Thyroid gland (tissue), 4 donors: ENCODE results near the gene TSTD1. TPM values are rescaled to one million over a fixed set of nuclear protein-coding genes. Genes with fewer than 3 reads are reported as not detected.
"Not testable (repeated sequence)": the region's sequence is repeated elsewhere in the genome, so short reads cannot be mapped to it uniquely, and the experiment has no call there.

Experiments used
- DNase-seq, 2 donors: peaks; one replicate each; pipeline ENCODE4 v3.0.0-alpha.2; 2019
- H3K27ac ChIP-seq, 3 donors: fragments of 200-600 bp; sonication (generic); 1 replicate in 2 of 3; 2 replicates in 1 of 3; pipeline ENCODE4 v1.5.1; 2016 to 2019; ENCODE audit warnings: mild to moderate bottlenecking in 1 of 3, moderate library complexity in 1 of 3
- H3K27me3 ChIP-seq: fragments of 200-600 bp; sonication (generic); one replicate; pipeline ENCODE4 v1.5.1; 2019
- H3K36me3 ChIP-seq, 2 donors: fragments of 200-600 bp; sonication (generic); one replicate each; pipeline ENCODE4 v1.5.1; 2016 to 2019
- H3K4me1 ChIP-seq, 2 donors: fragments of 200-600 bp; sonication (generic); one replicate each; pipeline ENCODE4 v1.5.1; 2017 to 2019
- H3K4me3 ChIP-seq, 3 donors: fragments of 200-600 bp; sonication (generic); replicated peaks in 1 of 3; 1 replicate in 2 of 3; 2 replicates in 1 of 3; pipeline ENCODE4 v1.5.1; 2016; ENCODE audit warnings: mild to moderate bottlenecking in 1 of 3
- H3K9me3 ChIP-seq: fragments of 200-600 bp; sonication (generic); one replicate; pipeline ENCODE4 v1.5.1; 2017
- POLR2A ChIP-seq, 2 donors: fragments of 450-650 bp; IDR thresholded peaks; one replicate each; pipeline ENCODE4 v1.6.1; 2017; ENCODE audit warnings: antibody characterized with exemption in 2 of 2, mild to moderate bottlenecking in 2 of 2, moderate library complexity in 1 of 2
- WGBS, 2 donors: methylation state at CpG; one replicate each; pipeline ENCODE4 v1.1.5; 2017; 5-methylcytosine and 5-hydroxymethylcytosine counted together
- intact Hi-C: fragments of 100-400 bp; cut with DNase I; formaldehyde crosslinking; loops from one replicate; pipeline ENCODE4 v1.15.1; 2023
- total RNA-seq, 4 donors: library from RNA; depleted of rRNA; stranded (reverse); fragments of >200 nt; gene quantifications; one replicate each; pipeline ENCODE4 v1.2.3, GENCODE V29; 2016
- TF ChIP-seq, protein P1 (sequence below), 6 experiments: fragments of 200-600 bp in 3 of 6; fragments of 450-650 bp in 3 of 6; sonication (generic) in 3 of 6; IDR thresholded peaks; one replicate each; pipeline ENCODE4 v1.5.1; 2016 to 2019; ENCODE audit warnings: antibody characterized with exemption in 6 of 6, mild to moderate bottlenecking in 2 of 6, inconsistent platforms in 1 of 6, moderate library complexity in 1 of 6

Gene TSTD1
- total RNA-seq, 4 donors from 2014 or later: 256 to 466 (median 320) TPM

GRCh38 chr1:161039154-161039545 is 386 bp upstream of the TSTD1 start:
- Histone ChIP-seq H3K27me3 (no peaks in the 10 kb centered on the region), H3K4me3 (peak overlapping the region in 1 of 3 donors; percentile 60), H3K4me1 (peaks cover 26 to 29% of the 10 kb centered on the region in 2 donors), H3K27ac (peak overlapping the region in 2 of 3 donors; percentile 44 to 86), H3K36me3 (peaks cover 32 to 35% of the 10 kb centered on the region in 2 donors), H3K9me3 (no peaks in the 10 kb centered on the region)
- TF ChIP-seq, protein P1, sequence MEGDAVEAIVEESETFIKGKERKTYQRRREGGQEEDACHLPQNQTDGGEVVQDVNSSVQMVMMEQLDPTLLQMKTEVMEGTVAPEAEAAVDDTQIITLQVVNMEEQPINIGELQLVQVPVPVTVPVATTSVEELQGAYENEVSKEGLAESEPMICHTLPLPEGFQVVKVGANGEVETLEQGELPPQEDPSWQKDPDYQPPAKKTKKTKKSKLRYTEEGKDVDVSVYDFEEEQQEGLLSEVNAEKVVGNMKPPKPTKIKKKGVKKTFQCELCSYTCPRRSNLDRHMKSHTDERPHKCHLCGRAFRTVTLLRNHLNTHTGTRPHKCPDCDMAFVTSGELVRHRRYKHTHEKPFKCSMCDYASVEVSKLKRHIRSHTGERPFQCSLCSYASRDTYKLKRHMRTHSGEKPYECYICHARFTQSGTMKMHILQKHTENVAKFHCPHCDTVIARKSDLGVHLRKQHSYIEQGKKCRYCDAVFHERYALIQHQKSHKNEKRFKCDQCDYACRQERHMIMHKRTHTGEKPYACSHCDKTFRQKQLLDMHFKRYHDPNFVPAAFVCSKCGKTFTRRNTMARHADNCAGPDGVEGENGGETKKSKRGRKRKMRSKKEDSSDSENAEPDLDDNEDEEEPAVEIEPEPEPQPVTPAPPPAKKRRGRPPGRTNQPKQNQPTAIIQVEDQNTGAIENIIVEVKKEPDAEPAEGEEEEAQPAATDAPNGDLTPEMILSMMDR (IDR thresholded peaks at IDR 0.05): no peak
- TF ChIP-seq POLR2A (IDR thresholded peaks at IDR 0.05): no peak
- no peak for DNase-seq
- intact Hi-C loops: no loop called here
- 10 to 18% methylated on average over 3 of the region's 3 CpGs for WGBS, 2 donors

GRCh38 chr1:161037661-161038522 is 872 bp downstream of the TSTD1 start:
- Histone ChIP-seq H3K27ac (peak overlapping the region; percentile 53 to 86 (median 70)), H3K9me3 (no peaks in the 10 kb centered on the region), H3K4me1 (peaks cover 18 to 22% of the 10 kb centered on the region in 2 donors), H3K4me3 (peak overlapping the region; percentile 45 to 88 (median 60)), H3K36me3 (peaks cover 32 to 35% of the 10 kb centered on the region in 2 donors), H3K27me3 (no peaks in the 10 kb centered on the region)
- 43 to 53% methylated on average over 20 of the region's 21 CpGs for WGBS, 2 donors
- DNase-seq: peak; percentile 81 to 85
- intact Hi-C loops: no loop called here
- TF ChIP-seq, protein P1 (IDR thresholded peaks at IDR 0.05): no peak
- TF ChIP-seq POLR2A (IDR thresholded peaks at IDR 0.05): no peak

GRCh38 chr1:161033751-161034150 is 5.0 kb downstream of the TSTD1 start:
- Histone ChIP-seq H3K4me3 (no peak overlapping the region), H3K36me3 (no peaks in the 10 kb centered on the region), H3K9me3 (no peaks in the 10 kb centered on the region), H3K27ac (no peak overlapping the region), H3K4me1 (peaks cover 13 to 14% of the 10 kb centered on the region in 2 donors), H3K27me3 (no peaks in the 10 kb centered on the region)
- no peak for TF ChIP-seq POLR2A (IDR thresholded peaks at IDR 0.05)
- TF ChIP-seq, protein P1 (IDR thresholded peaks at IDR 0.05): no peak
- intact Hi-C loops: no loop called here
- DNase-seq: no peak
- 98 to 100% methylated on average over 3 of the region's 3 CpGs for WGBS, 2 donors

- TF ChIP-seq, protein P1 (IDR thresholded peaks at IDR 0.05): no peak
- TF ChIP-seq POLR2A (IDR thresholded peaks at IDR 0.05): no peak
- no peak for DNase-seq
- Histone ChIP-seq H3K36me3 (no peaks in the 10 kb centered on the region), H3K27me3 (no peaks in the 10 kb centered on the region), H3K9me3 (no peaks in the 10 kb centered on the region), H3K27ac (no peak overlapping the region), H3K4me3 (no peak overlapping the region), H3K4me1 (peaks cover 5 to 8% of the 10 kb centered on the region in 2 donors)
- WGBS, 2 donors: 67 to 68% methylated on average over 1 of the region's 1 CpG
- intact Hi-C loops: no loop called here
Measured at GRCh38 chr1:161032409-161032808, 6.4 kb downstream of the TSTD1 start.

DNA sequence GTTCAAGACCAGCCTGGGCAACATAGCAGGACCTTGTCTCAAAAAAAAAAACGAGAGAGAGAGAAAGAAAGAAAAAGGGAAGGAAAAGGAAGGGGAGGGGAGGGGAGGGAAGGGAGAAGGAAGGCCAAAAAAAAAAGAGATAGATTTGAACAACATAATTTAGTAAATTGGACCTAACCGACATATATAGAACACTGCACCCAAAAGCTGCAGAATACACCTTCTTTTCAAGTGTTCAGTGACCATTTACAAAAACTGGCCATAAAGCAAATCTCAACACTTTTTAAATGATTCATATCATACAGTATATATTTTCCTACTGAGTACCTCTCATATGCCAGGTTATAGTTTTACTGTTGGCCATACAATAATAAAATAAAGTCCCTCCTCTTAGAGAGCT is 6.9 kb downstream of the TSTD1 start:
- no peaks in the 10 kb centered on the region for H3K27me3 ChIP-seq
- H3K9me3 ChIP-seq: no peaks in the 10 kb centered on the region
- no peak for DNase-seq
- no peak for TF ChIP-seq POLR2A (IDR thresholded peaks at IDR 0.05)
- TF ChIP-seq, protein P1 (IDR thresholded peaks at IDR 0.05): no peak
- WGBS, 2 donors: 67 to 85% methylated on average over 2 of the region's 2 CpGs
- H3K36me3 ChIP-seq: no peaks in the 10 kb centered on the region
- peaks cover 3 to 4% of the 10 kb centered on the region in 2 donors for H3K4me1 ChIP-seq
- H3K27ac ChIP-seq: no peak overlapping the region
- intact Hi-C loops: no loop called here
- H3K4me3 ChIP-seq: no peak overlapping the region

DNA sequence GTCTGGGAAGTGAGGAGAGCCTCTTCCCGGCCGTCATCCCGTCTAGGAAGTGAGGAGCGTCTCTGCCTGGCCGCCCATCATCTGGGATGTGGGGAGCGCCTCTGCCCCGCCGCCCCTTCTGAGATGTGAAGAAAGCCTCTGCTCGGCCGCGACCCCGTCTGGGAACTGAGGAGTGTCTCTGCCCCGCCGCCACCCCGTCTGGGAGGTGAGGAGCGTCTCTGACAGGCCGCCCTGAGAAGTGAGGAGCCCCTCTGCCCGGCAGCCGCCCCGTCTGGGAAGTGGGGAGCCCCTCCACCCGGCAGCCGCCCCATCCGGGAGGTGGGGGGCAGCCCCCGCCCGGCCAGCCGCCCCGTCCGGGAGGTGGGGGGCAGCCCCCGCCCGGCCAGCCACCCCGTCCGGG is 9.3 kb downstream of the TSTD1 start:
- DNase-seq, H3K4me3 ChIP-seq, H3K9me3 ChIP-seq, intact Hi-C loops, H3K27ac ChIP-seq, H3K27me3 ChIP-seq, H3K36me3 ChIP-seq, H3K4me1 ChIP-seq: not testable (repeated sequence)
- 96 to 99% methylated on average over 5 to 15 of the region's 32 CpGs for WGBS, 2 donors

DNA sequence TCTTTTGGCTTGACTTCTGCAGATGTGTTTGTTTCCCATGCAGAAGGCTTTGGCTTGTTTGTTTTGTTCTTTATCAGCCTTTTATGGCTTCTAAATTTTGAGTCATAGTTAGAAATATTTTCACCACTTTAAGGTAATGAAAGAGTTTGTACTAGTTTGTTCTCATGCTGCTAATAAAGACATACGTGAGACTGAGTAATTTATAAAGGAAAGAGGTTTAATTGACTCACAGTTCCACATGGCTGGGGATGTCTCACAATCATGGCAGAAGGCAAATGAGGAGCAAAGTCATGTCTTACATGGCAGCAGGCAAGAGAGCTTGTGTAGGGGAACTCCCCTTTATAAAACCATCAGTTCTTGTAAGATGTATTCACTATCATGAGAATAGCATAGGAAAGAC is 11.8 kb downstream of the TSTD1 start:
- H3K36me3 ChIP-seq, H3K27me3 ChIP-seq, H3K4me3 ChIP-seq, intact Hi-C loops, H3K4me1 ChIP-seq, H3K9me3 ChIP-seq, DNase-seq, H3K27ac ChIP-seq: not testable (repeated sequence)
- WGBS, 2 donors: 77 to 85% methylated on average over 1 of the region's 1 CpG
